ENCODE results near the gene TEX14.

DNA sequence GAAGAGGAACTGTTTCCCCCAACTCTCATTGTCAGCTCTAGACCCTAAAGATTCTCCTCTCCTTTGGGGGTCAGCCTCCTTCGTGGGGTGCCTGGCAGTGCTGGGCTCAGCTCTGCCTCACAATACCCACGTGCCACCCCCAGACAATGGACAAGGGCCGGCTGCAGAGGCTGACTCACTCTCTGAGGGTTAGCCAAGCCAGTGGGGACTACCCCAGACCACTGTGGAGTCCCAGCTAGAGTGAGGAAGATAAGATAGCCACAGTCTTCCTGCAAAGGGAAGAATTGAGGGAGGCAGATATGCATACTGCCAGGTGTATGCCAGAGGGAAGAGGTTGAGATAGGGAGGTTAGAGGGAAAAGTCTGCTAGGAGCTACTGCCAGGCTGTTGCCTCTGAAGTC lies 163.9 kb downstream of the TEX14 start:
- TF ChIP-seq, protein P1, sequence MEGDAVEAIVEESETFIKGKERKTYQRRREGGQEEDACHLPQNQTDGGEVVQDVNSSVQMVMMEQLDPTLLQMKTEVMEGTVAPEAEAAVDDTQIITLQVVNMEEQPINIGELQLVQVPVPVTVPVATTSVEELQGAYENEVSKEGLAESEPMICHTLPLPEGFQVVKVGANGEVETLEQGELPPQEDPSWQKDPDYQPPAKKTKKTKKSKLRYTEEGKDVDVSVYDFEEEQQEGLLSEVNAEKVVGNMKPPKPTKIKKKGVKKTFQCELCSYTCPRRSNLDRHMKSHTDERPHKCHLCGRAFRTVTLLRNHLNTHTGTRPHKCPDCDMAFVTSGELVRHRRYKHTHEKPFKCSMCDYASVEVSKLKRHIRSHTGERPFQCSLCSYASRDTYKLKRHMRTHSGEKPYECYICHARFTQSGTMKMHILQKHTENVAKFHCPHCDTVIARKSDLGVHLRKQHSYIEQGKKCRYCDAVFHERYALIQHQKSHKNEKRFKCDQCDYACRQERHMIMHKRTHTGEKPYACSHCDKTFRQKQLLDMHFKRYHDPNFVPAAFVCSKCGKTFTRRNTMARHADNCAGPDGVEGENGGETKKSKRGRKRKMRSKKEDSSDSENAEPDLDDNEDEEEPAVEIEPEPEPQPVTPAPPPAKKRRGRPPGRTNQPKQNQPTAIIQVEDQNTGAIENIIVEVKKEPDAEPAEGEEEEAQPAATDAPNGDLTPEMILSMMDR (optimal IDR thresholded peaks at IDR 0.05 in 1 of 3, IDR thresholded peaks at IDR 0.05 in 1 of 3, conservative IDR thresholded peaks at IDR 0.05 in 1 of 3; ENCODE audit: extremely low read depth in 1 of 3, insufficient read depth in 2 of 3, low read length in 3 of 3): no peak
- no peak for TF ChIP-seq EZH2 (IDR thresholded peaks at IDR 0.05; ENCODE audit: low read length)

All from keratinocyte (primary cell).